Choroid plexus epithelial cell (primary cell): ENCODE data around the gene RFX8.

Source experiments
- DNase-seq: peaks from one replicate; pipeline ENCODE4 v3.0.0-alpha.2; 2010; ENCODE audit warnings: low read depth
- H3K4me3 ChIP-seq: 2 replicates; pipeline ENCODE4 v1.5.1; 2011; ENCODE audit warnings: low read depth, mild to moderate bottlenecking, control low read depth, low read length, moderate library complexity
- TF ChIP-seq, protein P1 (sequence below): conservative IDR thresholded peaks from 2 replicates; pipeline ENCODE4 v1.5.1; 2011; ENCODE audit warnings: low read depth, mild to moderate bottlenecking, control low read depth, inconsistent platforms, low read length, moderate library complexity

The RFX8 gene

DNA sequence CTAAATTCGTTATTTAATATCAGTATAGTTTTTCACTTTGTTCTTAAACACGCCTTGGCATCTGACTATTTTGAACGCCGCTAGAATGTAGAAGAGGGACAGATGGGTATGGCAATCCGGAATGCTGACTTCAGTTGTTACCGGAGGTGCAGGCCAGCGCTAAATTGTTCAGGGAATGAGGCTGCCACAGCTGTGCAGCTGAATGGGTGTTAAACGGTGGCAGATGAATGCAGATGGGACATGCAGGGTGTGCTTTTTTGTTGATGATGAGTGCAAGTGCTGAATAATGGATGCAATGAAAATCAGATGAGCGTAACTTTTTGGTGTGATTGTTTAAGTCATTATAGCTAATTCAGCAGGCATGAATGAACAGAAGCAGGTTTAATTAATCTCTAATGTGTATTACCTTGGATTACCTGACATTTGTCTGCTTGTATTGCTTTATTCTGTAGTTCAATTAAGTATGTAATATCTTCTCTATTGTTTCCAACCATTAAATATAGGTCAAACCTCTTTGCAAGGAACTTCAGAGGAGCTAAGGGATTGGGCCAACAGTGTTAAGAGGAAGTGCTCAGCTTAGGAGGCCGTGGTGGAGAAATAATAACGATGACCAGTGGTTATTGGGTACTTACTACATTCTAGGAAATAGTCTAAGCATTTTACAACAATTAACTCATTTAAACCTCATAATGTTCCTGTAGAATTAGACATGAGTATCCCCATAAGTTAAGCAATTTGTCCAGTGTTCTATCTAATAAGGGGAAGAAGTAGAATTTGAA, 75.7 kb downstream of the RFX8 start:
- DNase-seq: no peak
- TF ChIP-seq, protein P1, sequence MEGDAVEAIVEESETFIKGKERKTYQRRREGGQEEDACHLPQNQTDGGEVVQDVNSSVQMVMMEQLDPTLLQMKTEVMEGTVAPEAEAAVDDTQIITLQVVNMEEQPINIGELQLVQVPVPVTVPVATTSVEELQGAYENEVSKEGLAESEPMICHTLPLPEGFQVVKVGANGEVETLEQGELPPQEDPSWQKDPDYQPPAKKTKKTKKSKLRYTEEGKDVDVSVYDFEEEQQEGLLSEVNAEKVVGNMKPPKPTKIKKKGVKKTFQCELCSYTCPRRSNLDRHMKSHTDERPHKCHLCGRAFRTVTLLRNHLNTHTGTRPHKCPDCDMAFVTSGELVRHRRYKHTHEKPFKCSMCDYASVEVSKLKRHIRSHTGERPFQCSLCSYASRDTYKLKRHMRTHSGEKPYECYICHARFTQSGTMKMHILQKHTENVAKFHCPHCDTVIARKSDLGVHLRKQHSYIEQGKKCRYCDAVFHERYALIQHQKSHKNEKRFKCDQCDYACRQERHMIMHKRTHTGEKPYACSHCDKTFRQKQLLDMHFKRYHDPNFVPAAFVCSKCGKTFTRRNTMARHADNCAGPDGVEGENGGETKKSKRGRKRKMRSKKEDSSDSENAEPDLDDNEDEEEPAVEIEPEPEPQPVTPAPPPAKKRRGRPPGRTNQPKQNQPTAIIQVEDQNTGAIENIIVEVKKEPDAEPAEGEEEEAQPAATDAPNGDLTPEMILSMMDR: no peak
- no peak overlapping the region for H3K4me3 ChIP-seq

DNA sequence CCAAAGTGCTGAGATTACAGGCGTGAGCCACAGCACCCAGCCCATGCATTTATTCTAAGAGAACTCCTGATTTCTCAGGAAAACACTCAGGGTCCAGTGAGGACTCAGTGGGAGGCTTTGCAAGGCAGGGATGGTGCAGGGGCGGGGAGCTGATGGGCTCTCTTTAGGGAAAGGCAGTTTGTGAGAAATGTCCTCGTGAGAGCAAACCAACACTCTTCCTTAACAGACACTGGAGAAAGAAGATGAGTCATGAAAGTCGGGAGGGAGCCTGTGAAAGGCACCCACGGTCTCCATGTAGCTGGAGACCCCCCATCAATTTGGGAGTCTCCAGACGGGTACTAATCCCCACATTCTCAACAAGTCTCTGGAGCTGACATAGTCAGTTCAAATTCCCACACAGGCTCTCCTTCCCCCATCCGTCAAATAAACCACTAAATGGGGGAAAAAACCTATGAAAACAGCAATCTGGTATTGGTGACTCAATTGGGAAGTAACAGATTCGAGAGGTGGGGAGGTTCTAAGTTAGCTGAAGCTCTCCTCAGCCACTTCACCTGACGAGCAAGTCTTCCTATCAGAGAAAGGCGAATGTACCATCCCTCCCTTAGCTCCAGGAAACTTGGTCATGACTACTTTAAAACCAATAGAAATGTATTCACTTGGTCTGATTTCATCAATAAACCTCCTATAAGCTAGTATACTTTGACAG, 76.6 kb downstream of the RFX8 start:
- peak; percentile 18 for DNase-seq
- TF ChIP-seq, protein P1: no peak
- no peak overlapping the region for H3K4me3 ChIP-seq

GRCh38 chr2:101396316-101396717, 78.6 kb downstream of the RFX8 start:
- H3K4me3 ChIP-seq: no peak overlapping the region
- TF ChIP-seq, protein P1: no peak
- peak; percentile 88 for DNase-seq

DNA sequence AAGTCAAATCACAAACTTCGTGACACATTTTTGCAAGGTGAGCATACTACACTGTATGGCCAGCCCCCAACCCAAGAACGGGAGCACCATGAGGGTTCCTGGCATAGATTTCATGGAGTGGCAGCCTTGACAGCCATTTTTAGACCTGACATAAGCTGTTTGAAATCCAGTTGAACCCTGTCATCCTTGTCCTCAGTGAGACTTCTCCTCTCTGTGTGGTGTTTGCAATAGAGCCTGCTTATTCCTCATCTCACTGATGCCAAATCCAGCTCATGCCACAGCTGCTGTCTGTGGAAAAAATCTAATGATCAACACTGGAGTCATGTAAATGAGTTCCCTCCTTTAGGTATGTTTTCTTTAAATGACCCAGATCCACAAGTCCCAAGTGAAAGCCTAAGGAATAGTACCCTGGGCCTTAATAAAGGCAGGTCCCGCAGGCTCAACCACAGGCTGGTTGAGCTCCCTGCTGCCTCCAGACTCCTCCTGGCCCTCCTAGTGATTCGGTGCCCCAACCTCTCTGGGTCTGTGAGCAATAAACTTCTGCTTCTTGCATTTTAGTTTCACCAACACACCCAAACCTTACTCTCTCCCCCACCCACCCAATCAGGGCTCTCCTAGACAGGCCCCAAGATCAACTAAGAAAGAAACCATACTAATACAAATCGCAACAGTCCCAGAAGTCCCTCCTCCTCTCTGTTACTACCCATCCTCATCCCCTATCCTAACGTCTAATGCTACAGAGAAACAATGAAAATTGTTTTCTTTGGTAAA, 79.2 kb downstream of the RFX8 start:
- no peak for DNase-seq
- H3K4me3 ChIP-seq: no peak overlapping the region
- TF ChIP-seq, protein P1: no peak

DNA sequence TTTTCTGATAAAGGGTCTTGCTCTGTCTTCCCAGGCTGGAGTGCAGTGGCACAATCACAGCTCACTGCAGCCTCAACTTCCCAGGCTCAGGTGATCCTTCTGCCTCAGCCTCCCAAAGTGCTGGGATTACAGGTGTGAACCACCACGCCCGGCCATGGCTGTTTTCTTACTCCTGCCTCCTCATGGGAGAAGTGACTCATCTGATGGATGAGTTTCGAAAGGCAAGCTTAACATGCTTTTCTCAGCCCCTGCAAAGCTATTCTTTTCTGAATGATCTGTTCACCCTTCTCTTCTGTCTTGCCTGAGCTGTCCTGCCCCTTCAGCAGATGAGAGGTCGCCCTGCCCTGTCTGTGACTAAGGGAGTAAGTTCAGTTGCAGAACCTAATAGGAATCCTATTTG, 86.7 kb downstream of the RFX8 start:
- DNase-seq: peak; percentile 61
- TF ChIP-seq, protein P1: no peak
- H3K4me3 ChIP-seq: no peak overlapping the region

DNA sequence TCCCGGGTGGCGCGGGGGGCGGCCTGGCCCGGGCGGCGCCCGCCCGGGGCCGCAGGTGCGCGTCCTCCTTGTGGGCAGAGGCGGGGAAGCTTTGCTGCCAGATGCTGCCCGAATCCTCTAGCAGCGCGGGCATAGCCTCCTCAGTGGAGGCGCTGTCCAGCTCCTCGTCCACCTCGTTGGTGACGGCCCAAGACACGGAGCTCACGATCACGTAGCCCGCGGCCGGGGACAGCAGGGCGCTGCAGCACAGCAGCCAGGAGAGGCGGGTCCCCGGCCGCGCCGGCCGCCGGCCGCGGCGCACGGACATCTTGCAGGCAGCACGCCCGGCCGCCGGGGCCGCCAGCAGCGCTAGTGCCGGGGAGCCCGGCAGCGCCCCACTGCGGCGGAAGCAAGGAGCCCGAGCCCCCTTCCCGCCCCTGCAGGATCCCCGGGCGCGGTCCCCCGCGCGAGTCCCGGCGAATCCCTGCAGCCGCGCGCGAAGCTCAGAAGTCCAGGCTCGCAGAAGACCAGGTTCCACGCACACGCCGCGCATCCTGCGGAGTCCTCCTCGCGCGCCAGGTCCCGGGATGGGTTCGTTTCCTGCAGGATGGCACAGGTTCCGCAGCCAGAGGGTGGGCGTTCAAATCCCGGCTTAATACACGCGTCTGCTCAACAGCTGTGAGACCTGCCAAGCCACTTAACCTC, 87.6 kb downstream of the RFX8 start, which contains the start of gene CREG2:
Gene CREG2, minus strand, starts transcription at position 353 of the 684 bp plus-strand sequence. Its CDS starts 46 bp downstream, at position 307.
- TF ChIP-seq, protein P1: peak; percentile 46

More for the DNA sequence above, 87.6 kb downstream of the RFX8 start, which contains the start of gene CREG2:
- DNase-seq: peak; percentile 56
- H3K4me3 ChIP-seq: peak within 1 kb of the TSS; percentile 52
